ENCODE data around the gene PTRHD1. TPM values are rescaled to one million over a fixed set of nuclear protein-coding genes. Genes with fewer than 3 reads are reported as not detected.
"Not testable (repeated sequence)": the region's sequence is repeated elsewhere in the genome, so short reads cannot be mapped to it uniquely, and the experiment has no call there.

Gene PTRHD1
- total and polyA plus RNA-seq, 2 of the 8 experiments (the other 6 are each of a cell fraction or from before 2014, with no cell fraction given), result 46.2 to 91.9 TPM

GRCh38 chr2:24805811-24806660 is 12.8 kb upstream of the PTRHD1 start:
- not testable (repeated sequence) for H3K4ac ChIP-seq (replicated peaks; ENCODE audit: insufficient read length, low read depth, low read length); H2AK5ac ChIP-seq (ENCODE audit: low read depth, low read length); H3K9ac ChIP-seq (replicated peaks in 1 of 4; ENCODE audit: extremely low read depth in 1 of 4, low read depth in 3 of 4, low read length in 3 of 4); H3K23me2 ChIP-seq (ENCODE audit: low read depth, low read length); H2AFZ ChIP-seq (ENCODE audit: low read length); H3K79me1 ChIP-seq (ENCODE audit: low read depth, low read length); FAIRE-seq; H3K27me3 ChIP-seq (replicated peaks in 1 of 4; ENCODE audit: control insufficient read depth in 3 of 4, extremely low read depth in 1 of 4, insufficient read depth in 3 of 4, low read length in 3 of 4); H4K91ac ChIP-seq (replicated peaks; ENCODE audit: insufficient read length, low read length); H3K18ac ChIP-seq (ENCODE audit: extremely low read depth, low read length); H3K27ac ChIP-seq (ENCODE audit: low read depth, low read length); H2BK5ac ChIP-seq (ENCODE audit: low read depth, low read length); H3K23ac ChIP-seq (ENCODE audit: insufficient read length); H3K4me1 ChIP-seq (replicated peaks in 1 of 4; ENCODE audit: control insufficient read depth in 3 of 4, insufficient read depth in 4 of 4, low read length in 3 of 4); H3K14ac ChIP-seq (ENCODE audit: insufficient read length); H4K20me1 ChIP-seq (replicated peaks in 1 of 2; ENCODE audit: control insufficient read depth in 1 of 2, insufficient read depth in 2 of 2, low read length in 2 of 2); H2BK120ac ChIP-seq (replicated peaks; ENCODE audit: low read depth, low read length); H3K4me3 ChIP-seq (ENCODE audit: extremely low read depth in 1 of 4, insufficient read depth in 2 of 4, low read depth in 3 of 4, low read length in 4 of 4); H4K5ac ChIP-seq (ENCODE audit: insufficient read length, low read depth, low read length); H3K56ac ChIP-seq (replicated peaks; ENCODE audit: insufficient read length, low read depth, low read length); H2BK15ac ChIP-seq (ENCODE audit: low read length); H4K8ac ChIP-seq (ENCODE audit: extremely low read depth, insufficient read depth, low read length); H2BK20ac ChIP-seq (ENCODE audit: low read length); H3K4me2 ChIP-seq (ENCODE audit: insufficient read depth in 1 of 2, low read depth in 2 of 2, low read length in 2 of 2); H2BK12ac ChIP-seq (ENCODE audit: low read depth, low read length)
- peak in 1 of 2 experiments; percentile 49 for DNase-seq (ENCODE audit: low read depth in 1 of 2, low spot score in 2 of 2)
- peaks cover 14 to 16% of the 10 kb centered on the region in 2 experiments for H3K9me3 ChIP-seq (ENCODE audit: insufficient read depth in 2 of 2, low read depth in 1 of 2, low read length in 1 of 2)
- peak; percentile 58; the same call in 1 of the 2 replicates for TF ChIP-seq BACH1 (IDR thresholded peaks at IDR 0.05; ENCODE audit: low read length)
- peaks cover 4 to 57% of the 10 kb centered on the region in 2 experiments; a peak in 3 of 4 replicates for H3K79me2 ChIP-seq (ENCODE audit: control insufficient read depth in 1 of 2, insufficient read depth in 2 of 2, low read length in 2 of 2)
- 89% methylated on average over 25 of the region's 25 CpGs; no CpG with 5 or more reads in 1 of the 2 experiments for WGBS, 2 experiments (ENCODE audit: extremely low coverage in 1 of 2, insufficient coverage in 1 of 2, insufficient read length in 1 of 2, insufficient replicate concordance in 2 of 2, low coverage in 1 of 2, low lambda C conversion rate in 2 of 2, missing lambda C conversion rate in 1 of 2)
- peaks cover 0 to 27% (median 12%) of the 10 kb centered on the region in 4 experiments; a peak in 5 of 8 replicates for H3K36me3 ChIP-seq (ENCODE audit: control insufficient read depth in 2 of 4, insufficient read depth in 4 of 4, low read length in 3 of 4)
- POLR2A ChIA-PET (ENCODE audit: partially characterized antibody), result interaction anchor here (1.0 to 2.2 kb wide), 2 partner anchors 10 to 13 kb away, joined by 3 to 7 read pairs; partner anchors contain the start of genes CENPO and PTRHD1
- CTCF ChIA-PET (ENCODE audit: partially characterized antibody), result interaction anchor here (0.6 to 1.6 kb wide), 6 partner anchors 9 to 237 kb away, joined by 3 to 4 read pairs (median 3); no protein-coding TSS in a partner anchor
